ENCODE results near the gene SLC15A4.

SLC15A4 gene

DNA sequence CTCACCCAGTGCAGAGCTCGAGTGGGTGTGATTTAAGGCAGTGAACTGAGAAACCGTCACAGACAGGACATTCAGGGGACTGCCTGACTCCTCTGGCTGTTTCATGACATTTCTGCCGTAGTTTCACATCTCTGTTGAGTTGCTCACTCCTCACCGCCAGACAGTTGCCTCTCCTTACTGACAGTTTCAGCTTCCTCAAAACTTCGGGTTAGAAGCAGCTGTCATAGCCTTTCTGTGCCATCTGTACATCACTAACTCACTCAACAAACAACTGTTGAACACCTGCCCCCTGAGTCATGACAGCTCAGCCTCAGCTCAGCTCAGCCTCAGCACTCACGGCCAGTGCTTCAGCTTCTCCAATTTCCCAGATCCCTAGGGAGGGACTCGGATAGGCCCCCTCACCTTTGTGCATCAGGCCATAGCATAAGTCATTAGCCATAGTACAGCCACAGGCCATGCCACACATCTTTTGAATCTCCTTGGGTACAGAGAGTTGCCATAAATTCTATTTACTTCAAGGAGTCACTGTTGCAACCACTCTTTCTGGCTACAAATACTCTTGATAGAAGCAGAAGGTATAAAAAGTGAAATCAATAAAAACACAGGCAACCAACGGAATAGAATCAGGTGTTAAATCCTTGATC, 6.2 kb upstream of the SLC15A4 start:
- no peak for DNase-seq (ENCODE audit: low spot score)
- ChIA-PET CTCF (no interaction called here), POLR2A (ENCODE audit: low non-redundant PET) (no interaction called here)
- TF ChIP-seq, protein P1, sequence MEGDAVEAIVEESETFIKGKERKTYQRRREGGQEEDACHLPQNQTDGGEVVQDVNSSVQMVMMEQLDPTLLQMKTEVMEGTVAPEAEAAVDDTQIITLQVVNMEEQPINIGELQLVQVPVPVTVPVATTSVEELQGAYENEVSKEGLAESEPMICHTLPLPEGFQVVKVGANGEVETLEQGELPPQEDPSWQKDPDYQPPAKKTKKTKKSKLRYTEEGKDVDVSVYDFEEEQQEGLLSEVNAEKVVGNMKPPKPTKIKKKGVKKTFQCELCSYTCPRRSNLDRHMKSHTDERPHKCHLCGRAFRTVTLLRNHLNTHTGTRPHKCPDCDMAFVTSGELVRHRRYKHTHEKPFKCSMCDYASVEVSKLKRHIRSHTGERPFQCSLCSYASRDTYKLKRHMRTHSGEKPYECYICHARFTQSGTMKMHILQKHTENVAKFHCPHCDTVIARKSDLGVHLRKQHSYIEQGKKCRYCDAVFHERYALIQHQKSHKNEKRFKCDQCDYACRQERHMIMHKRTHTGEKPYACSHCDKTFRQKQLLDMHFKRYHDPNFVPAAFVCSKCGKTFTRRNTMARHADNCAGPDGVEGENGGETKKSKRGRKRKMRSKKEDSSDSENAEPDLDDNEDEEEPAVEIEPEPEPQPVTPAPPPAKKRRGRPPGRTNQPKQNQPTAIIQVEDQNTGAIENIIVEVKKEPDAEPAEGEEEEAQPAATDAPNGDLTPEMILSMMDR (conservative IDR thresholded peaks at IDR 0.05; ENCODE audit: low read depth): no peak
- no peak overlapping the region for H3K27ac ChIP-seq

DNA sequence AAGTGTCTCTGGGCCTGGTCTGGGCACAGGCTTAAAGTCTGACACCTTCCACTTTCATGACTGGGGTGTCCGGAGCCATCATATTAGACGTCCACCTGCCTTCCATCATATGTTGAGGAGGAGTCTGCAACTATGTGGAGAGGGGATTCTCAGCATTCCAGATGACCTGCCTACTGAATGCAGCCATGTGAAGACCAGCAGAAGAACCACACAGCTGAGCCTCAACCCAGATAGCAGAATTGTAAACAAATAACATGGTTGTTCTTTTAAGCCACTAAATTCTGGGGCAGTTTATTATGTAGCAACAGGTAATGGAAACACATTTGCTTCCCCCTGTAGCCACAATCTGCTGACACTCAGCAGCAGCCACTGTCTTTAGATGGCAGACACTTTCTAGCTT, 4.0 kb upstream of the SLC15A4 start:
- TF ChIP-seq, protein P1 (conservative IDR thresholded peaks at IDR 0.05; ENCODE audit: low read depth): no peak
- H3K27ac ChIP-seq: no peak overlapping the region
- ChIA-PET POLR2A (ENCODE audit: low non-redundant PET) (no interaction called here), CTCF (no interaction called here)
- no peak for DNase-seq (ENCODE audit: low spot score)

DNA sequence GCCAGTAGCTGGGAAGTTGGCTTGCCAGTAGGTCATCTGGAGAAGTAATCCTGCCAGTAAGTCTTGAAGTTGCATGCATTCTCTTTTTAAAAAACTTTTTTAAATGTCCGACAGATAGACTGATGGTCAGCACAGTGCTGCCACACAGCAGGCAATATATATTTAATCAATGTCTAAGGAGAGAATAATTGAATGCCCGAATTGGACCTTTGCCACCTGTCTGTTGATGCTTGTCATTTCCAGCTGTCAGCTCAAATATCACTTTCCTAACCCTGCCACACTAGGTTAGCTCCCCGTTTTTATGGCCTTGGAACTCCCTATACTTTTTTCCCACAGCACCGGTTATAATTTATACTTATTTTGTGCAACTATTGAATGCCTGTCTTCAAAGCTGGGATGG, 2.1 kb upstream of the SLC15A4 start:
- CTCF ChIA-PET: no interaction called here
- TF ChIP-seq, protein P1 (conservative IDR thresholded peaks at IDR 0.05; ENCODE audit: low read depth): no peak
- POLR2A ChIA-PET (ENCODE audit: low non-redundant PET): no interaction called here
- H3K27ac ChIP-seq: no peak overlapping the region
- no peak for DNase-seq (ENCODE audit: low spot score)

DNA sequence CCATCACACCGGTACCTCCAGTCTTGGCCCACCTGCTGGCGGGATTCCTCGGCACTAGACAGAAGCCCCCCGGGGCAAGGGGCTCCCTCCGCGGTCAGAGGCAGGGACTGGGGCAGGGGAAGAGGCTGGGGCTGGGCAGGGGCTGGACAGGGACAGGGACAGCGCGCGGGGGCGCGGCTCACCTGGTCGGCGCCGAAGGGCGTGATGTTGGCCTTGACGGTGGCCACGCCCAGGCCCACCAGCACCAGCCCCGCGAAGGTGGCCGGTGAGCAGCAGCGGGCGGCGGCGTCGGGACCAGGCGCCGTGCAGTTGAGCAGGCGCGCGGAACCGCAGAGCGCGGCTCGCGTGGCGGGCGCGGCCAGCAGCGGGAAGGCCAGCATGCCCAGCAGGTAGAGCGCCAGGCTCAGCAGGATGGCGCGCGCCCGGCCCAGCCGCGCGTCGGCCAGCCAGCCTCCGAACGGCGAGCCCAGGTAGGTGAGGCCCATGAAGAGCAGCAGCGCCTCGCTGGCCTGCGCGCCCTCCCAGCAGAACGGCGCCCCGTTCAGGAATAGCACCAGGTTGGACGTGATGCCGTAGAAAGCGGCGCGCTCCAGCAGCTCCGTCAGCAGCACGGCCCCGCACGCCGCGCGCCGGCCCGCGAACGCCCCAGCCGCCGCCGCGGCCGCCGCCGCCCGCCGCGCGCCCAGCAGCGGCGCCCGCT, 392 bp downstream of the SLC15A4 start:
- H3K27ac ChIP-seq: peak overlapping the region; percentile 83
- DNase-seq (ENCODE audit: low spot score): peak; percentile 20
- CTCF ChIA-PET: interaction anchor here (0.6 to 1.0 kb wide), 2 partner anchors 1204 to 1513 kb away, joined by 3 read pairs; no protein-coding TSS in a partner anchor
- TF ChIP-seq, protein P1 (conservative IDR thresholded peaks at IDR 0.05; ENCODE audit: low read depth): no peak
- POLR2A ChIA-PET (ENCODE audit: low non-redundant PET): interaction anchor here (1.2 kb wide), 1 partner anchor 19 kb away, joined by 4 read pairs; no protein-coding TSS in a partner anchor

DNA sequence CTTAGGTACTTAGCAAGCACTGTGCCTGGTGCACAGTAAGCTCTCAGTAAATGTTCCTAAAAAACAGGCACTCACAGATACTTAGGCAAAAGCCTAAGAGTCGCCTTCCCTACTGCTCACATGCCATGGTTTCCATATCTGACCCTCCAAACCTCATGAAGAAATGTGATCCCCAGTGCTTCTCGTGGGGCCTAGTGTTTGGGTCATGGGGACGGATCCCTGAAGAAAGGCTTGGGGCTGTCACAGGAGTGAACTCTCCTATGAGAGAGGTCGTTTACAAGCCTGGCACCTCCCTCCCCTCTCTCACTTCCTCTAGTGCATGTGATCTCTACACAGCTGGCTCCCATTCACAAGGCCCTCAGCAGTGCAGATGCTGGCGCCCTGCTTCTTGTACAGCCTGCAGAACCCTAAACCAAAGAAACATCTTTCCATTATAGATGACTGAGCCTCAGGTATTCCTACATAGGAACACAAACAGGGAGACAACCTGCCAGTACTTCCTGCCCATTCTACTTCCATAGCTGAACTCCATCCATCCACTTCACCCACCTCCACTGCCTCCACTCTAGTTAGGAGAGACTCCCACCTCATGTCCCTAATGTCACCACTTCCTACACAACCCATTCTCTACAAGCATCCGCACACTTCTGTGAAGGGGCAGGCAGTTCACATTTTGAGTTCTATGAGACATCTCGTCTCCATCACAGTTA, 2.9 kb downstream of the SLC15A4 start:
- POLR2A ChIA-PET (ENCODE audit: low non-redundant PET): no interaction called here
- DNase-seq (ENCODE audit: low spot score): no peak
- CTCF ChIA-PET: interaction anchor here (0.8 kb wide), 1 partner anchor 155 kb away, joined by 3 read pairs; no protein-coding TSS in a partner anchor
- H3K27ac ChIP-seq: no peak overlapping the region
- TF ChIP-seq, protein P1 (conservative IDR thresholded peaks at IDR 0.05; ENCODE audit: low read depth): no peak

DNA sequence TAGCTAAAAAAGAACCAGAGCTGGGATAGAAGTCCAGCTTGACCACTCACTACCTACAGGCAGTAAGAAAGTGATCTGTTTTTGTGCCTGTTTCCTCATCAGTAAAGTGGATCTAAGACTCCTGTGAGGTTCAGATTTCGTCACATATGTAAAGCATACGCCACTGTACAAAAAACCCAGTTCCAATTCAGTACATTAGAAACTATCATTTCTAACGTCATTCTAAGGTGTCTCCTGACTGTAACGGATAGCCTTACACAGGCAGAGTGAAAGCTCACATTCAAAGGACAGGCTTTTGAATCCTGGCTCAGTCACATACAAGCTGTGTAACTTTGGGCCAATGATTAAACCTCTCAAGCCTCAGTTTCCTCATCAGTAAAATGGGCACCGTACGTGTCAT, 3.5 kb downstream of the SLC15A4 start:
- ChIA-PET POLR2A (ENCODE audit: low non-redundant PET) (no interaction called here), CTCF (interaction anchor here (0.8 kb wide), 1 partner anchor 155 kb away, joined by 3 read pairs; no protein-coding TSS in a partner anchor)
- 0 out of 2 replicates have a peak overlapping the region, but pooled peaks have one; percentile 12 for H3K27ac ChIP-seq
- TF ChIP-seq, protein P1 (conservative IDR thresholded peaks at IDR 0.05; ENCODE audit: low read depth): no peak
- no peak for DNase-seq (ENCODE audit: low spot score)
